Naive thymus-derived CD4-positive, alpha-beta T cell (primary cell): ENCODE data around the gene GNAS-AS1. TPM values are rescaled to one million over a fixed set of nuclear protein-coding genes. Genes with fewer than 3 reads are reported as not detected.

Source experiments
- ATAC-seq: fragments of 150-1000 bp; cut with Tn5 transposase; 2 replicates; pipeline ENCODE4 v1.10.0; 2021; ENCODE audit warnings: mild to moderate bottlenecking, moderate library complexity
- CTCF ChIA-PET: fragments of 350-600 bp; sonication (Branson Sonifier 250); formaldehyde crosslinking; loops from one replicate; lab custom pipeline; 2021; ENCODE audit warnings: antibody characterized with exemption; lab: Charles Lee
- POLR2A ChIA-PET: fragments of 350-600 bp; sonication (Branson Sonifier 250); formaldehyde crosslinking; loops from one replicate; lab custom pipeline; 2021; ENCODE audit warnings: antibody characterized with exemption, inconsistent platforms; lab: Charles Lee
- DNase-seq, 9 donors: peaks; one replicate each; pipeline versions ENCODE4 v3.0.0 to v3.0.0-alpha.2; 2020 to 2022; ENCODE audit warnings: mixed read lengths in 1 of 9
- H3K27ac ChIP-seq: one replicate; pipeline ENCODE4 v1.7.0; 2013; ENCODE audit warnings: mild to moderate bottlenecking, low read depth, low read length, moderate library complexity
- H3K27me3 ChIP-seq, 2 donors: one replicate each; pipeline ENCODE4 v1.7.0; 2013; ENCODE audit warnings: low read length in 2 of 2, mild to moderate bottlenecking in 2 of 2, moderate library complexity in 2 of 2; ENCODE audit not compliant: control insufficient read depth in 2 of 2, insufficient read depth in 2 of 2
- H3K36me3 ChIP-seq, 3 experiments: 1 replicate in 2 of 3; 2 replicates in 1 of 3; pipeline ENCODE4 v1.7.0; 2013; ENCODE audit warnings: low read length in 3 of 3, mild to moderate bottlenecking in 3 of 3, moderate library complexity in 1 of 3; ENCODE audit not compliant: insufficient read depth in 3 of 3, control insufficient read depth in 2 of 3
- H3K4me1 ChIP-seq, 2 donors: one replicate each; pipeline ENCODE4 v1.7.0; 2013; ENCODE audit warnings: low read length in 2 of 2, mild to moderate bottlenecking in 2 of 2, moderate library complexity in 1 of 2; ENCODE audit not compliant: control insufficient read depth in 2 of 2, insufficient read depth in 2 of 2
- H3K4me3 ChIP-seq: 2 replicates; pipeline ENCODE4 v1.7.0; 2013; ENCODE audit warnings: mild to moderate bottlenecking, low read length
- H3K9me3 ChIP-seq, 3 experiments: 1 replicate in 2 of 3; 2 replicates in 1 of 3; pipeline ENCODE4 v1.7.0; 2013; ENCODE audit warnings: low read length in 3 of 3; ENCODE audit not compliant: control insufficient read depth in 2 of 3
- H3K27ac Mint-ChIP-seq, 9 donors: one replicate each; pipeline ENCODE4 v1.8.0; 2020 to 2022; ENCODE audit warnings: mixed read lengths in 9 of 9, mild to moderate bottlenecking in 8 of 9, moderate library complexity in 5 of 9, inconsistent platforms in 2 of 9
- H3K27me3 Mint-ChIP-seq, 5 donors: one replicate each; pipeline ENCODE4 v1.8.0; 2021 to 2022; ENCODE audit warnings: mixed read lengths in 5 of 5, mild to moderate bottlenecking in 1 of 5
- H3K36me3 Mint-ChIP-seq, 5 donors: one replicate each; pipeline ENCODE4 v1.8.0; 2020 to 2022; ENCODE audit warnings: mixed read lengths in 5 of 5, mild to moderate bottlenecking in 3 of 5, inconsistent platforms in 1 of 5
- H3K4me1 Mint-ChIP-seq, 7 donors: one replicate each; pipeline ENCODE4 v1.8.0; 2020 to 2022; ENCODE audit warnings: mixed read lengths in 7 of 7, mild to moderate bottlenecking in 3 of 7, inconsistent platforms in 1 of 7
- H3K4me3 Mint-ChIP-seq, 10 donors: one replicate each; pipeline ENCODE4 v1.8.0; 2020 to 2022; ENCODE audit warnings: mild to moderate bottlenecking in 10 of 10, mixed read lengths in 10 of 10, moderate library complexity in 6 of 10, inconsistent platforms in 2 of 10
- H3K9me3 Mint-ChIP-seq, 11 donors: one replicate each; pipeline ENCODE4 v1.8.0; 2020 to 2022; ENCODE audit warnings: mixed read lengths in 11 of 11, mild to moderate bottlenecking in 4 of 11, inconsistent platforms in 1 of 11, moderate library complexity in 1 of 11
- intact Hi-C, 2 donors: fragments of 100-400 bp; cut with micrococcal nuclease; formaldehyde crosslinking; loops; one replicate each; pipeline ENCODE4 v1.15.1; 2023
- polyA plus RNA-seq, 2 donors: library from polyadenylated mRNA; unstranded; fragments of 300-500 nt; fragmentation: Illumina TruSeq; gene quantifications; one replicate each; pipeline ENCODE4 v1.2.3, GENCODE V29; 2021
- total RNA-seq, 6 experiments: library from RNA in 5 of 6; stranded (reverse) in 5 of 6; gene quantifications; 1 replicate in 5 of 6; 2 replicates in 1 of 6; pipeline ENCODE4 v1.2.3 and lab custom pipeline; 2021 to 2026

Gene GNAS-AS1
- total and polyA plus RNA-seq, 7 experiments from 2014 or later = 0.13 to 2.0 (median 1.5) TPM; not detected in 2

DNA sequence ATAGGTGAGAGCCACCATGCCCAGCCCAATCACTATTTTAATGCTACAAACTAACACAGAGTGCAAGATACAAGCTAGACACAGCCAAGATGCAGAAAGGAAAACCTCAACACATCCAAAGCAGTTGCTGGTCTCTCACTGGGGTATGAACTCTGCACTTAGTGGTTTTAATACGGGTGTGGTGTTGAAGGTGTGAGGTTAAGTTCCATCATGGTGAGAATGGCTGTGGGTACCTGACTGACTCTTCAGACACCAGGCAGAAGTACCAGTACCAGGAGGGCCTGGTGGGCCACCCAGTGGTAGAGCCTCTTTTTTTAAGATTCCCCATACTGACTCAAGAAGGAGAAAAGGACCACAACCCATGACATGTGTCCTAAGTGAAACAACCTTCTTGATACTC, 13.0 kb downstream of the GNAS-AS1 start:
- peaks cover 0 to 4% of the 10 kb centered on the region in 2 donors for H3K27me3 ChIP-seq
- CTCF ChIA-PET = interaction anchor here (0.6 to 2.6 kb wide), 2 partner anchors 190 to 384 kb away, joined by 3 to 11 read pairs; no protein-coding TSS in a partner anchor
- H3K9me3 ChIP-seq = no peaks in the 10 kb centered on the region
- H3K36me3 ChIP-seq = no peaks in the 10 kb centered on the region
- ATAC-seq (peak; percentile 22), DNase-seq (no peak)
- intact Hi-C loops = loop anchor here in 1 of 2 donors (1.0 to 5.0 kb wide), 2 partner anchors 190 to 600 kb away; no protein-coding TSS in a partner anchor
- no peaks in the 10 kb centered on the region for H3K4me1 ChIP-seq
- Mint-ChIP-seq H3K4me3 (no peak overlapping the region), H3K4me1 (peaks cover 0 to 10% (median 0%) of the 10 kb centered on the region in 7 donors), H3K9me3 (no peaks in the 10 kb centered on the region), H3K27ac (no peak overlapping the region), H3K27me3 (peaks cover 27 to 74% (median 45%) of the 10 kb centered on the region in 5 donors), H3K36me3 (peaks cover 0 to 6% (median 3%) of the 10 kb centered on the region in 5 donors)
- POLR2A ChIA-PET = no interaction called here
- H3K4me3 ChIP-seq = no peak overlapping the region
- H3K27ac ChIP-seq = no peak overlapping the region

DNA sequence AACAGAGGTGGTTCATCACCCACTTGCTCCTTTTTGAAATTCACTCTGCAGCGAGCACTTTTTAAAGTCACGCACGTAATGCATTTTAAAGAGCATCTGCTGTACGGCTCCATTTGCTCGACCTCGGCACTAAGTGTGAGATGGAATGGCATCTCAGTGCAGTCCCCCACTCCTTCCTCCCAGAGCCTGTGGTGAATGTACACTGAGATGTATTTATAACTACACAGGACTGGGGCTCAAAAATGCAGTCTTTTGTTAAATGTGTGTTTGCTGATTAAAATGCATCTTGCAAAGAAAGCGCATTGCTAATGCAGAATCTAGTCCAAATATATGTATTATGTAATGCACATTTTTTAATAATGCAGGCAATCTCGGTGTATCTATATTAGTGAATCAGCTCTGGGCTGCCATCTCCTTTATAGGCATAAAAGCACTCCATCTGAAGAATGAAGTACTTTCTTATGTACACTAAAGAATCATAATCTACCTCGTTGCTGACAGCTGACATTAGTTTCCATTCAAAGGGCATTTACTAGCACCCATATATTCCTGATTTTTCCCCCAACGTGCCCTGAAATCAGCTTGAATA, 14.0 kb downstream of the GNAS-AS1 start:
- peaks cover 22 to 71% (median 36%) of the 10 kb centered on the region in 5 donors for H3K27me3 Mint-ChIP-seq

DNA sequence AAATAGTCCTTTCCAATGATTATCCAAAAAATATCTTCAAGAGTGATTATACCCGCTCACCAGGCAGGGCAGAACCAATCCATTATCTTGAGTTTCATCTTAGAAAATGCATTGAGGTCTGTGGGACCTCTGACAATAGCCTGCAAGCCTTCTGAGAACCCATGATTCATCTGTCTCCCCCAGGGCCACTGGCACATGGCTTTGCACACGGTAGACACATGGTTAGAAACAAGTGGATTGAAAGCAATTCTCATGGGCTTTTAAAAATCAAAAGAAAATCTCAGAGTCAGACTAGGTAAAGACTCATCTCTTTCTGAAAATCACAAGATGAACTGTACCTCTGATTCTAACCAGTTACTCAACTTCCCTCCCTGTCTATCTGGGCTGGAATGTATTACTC, 15.5 kb downstream of the GNAS-AS1 start:
- Mint-ChIP-seq H3K4me3 (no peak overlapping the region), H3K9me3 (peaks cover 0 to 3% (median 0%) of the 10 kb centered on the region in 11 donors), H3K4me1 (peaks cover 0 to 9% (median 0%) of the 10 kb centered on the region in 7 donors), H3K27ac (no peak overlapping the region), H3K27me3 (peaks cover 8 to 61% (median 21%) of the 10 kb centered on the region in 5 donors), H3K36me3 (peaks cover 0 to 4% (median 0%) of the 10 kb centered on the region in 5 donors)
- DNase-seq (no peak), ATAC-seq (no peak)
- intact Hi-C loops = loop anchor here in 1 of 2 donors (5.0 kb wide), 1 partner anchor 598 kb away; no protein-coding TSS in a partner anchor
- CTCF ChIA-PET = no interaction called here
- Histone ChIP-seq H3K9me3 (no peaks in the 10 kb centered on the region), H3K4me1 (no peaks in the 10 kb centered on the region), H3K27me3 (peaks cover 0 to 4% of the 10 kb centered on the region in 2 donors), H3K36me3 (no peaks in the 10 kb centered on the region), H3K27ac (no peak overlapping the region), H3K4me3 (no peak overlapping the region)
- POLR2A ChIA-PET = no interaction called here

More for the DNA sequence above, 14.0 kb downstream of the GNAS-AS1 start:
- H3K4me1 ChIP-seq = no peaks in the 10 kb centered on the region
- ChIA-PET POLR2A (no interaction called here), CTCF (no interaction called here)
- H3K36me3 Mint-ChIP-seq = peaks cover 0 to 3% (median 1%) of the 10 kb centered on the region in 5 donors
- H3K4me3 ChIP-seq = no peak overlapping the region
- H3K36me3 ChIP-seq = no peaks in the 10 kb centered on the region
- no peaks in the 10 kb centered on the region for H3K9me3 Mint-ChIP-seq
- no peak overlapping the region for H3K27ac ChIP-seq
- intact Hi-C loops = loop anchor here in 1 of 2 donors (5.0 kb wide), 1 partner anchor 599 kb away; no protein-coding TSS in a partner anchor
- H3K9me3 ChIP-seq = no peaks in the 10 kb centered on the region
- H3K27ac Mint-ChIP-seq = no peak overlapping the region
- peaks cover 0 to 4% of the 10 kb centered on the region in 2 donors for H3K27me3 ChIP-seq
- DNase-seq = no peak
- H3K4me1 Mint-ChIP-seq = peaks cover 0 to 10% (median 0%) of the 10 kb centered on the region in 7 donors
- no peak overlapping the region for H3K4me3 Mint-ChIP-seq
- no peak for ATAC-seq

- Histone ChIP-seq H3K27me3 (peaks cover 0 to 4% of the 10 kb centered on the region in 2 donors), H3K4me3 (no peak overlapping the region), H3K4me1 (no peaks in the 10 kb centered on the region), H3K27ac (no peak overlapping the region), H3K36me3 (no peaks in the 10 kb centered on the region), H3K9me3 (no peaks in the 10 kb centered on the region)
- ATAC-seq = no peak
- CTCF ChIA-PET = no interaction called here
- Mint-ChIP-seq H3K27ac (no peak overlapping the region), H3K36me3 (peaks cover 0 to 7% (median 0%) of the 10 kb centered on the region in 5 donors), H3K27me3 (peaks cover 0 to 48% (median 14%) of the 10 kb centered on the region in 5 donors), H3K9me3 (peaks cover 0 to 3% (median 0%) of the 10 kb centered on the region in 11 donors), H3K4me3 (no peak overlapping the region), H3K4me1 (peaks cover 0 to 6% (median 0%) of the 10 kb centered on the region in 7 donors)
- intact Hi-C loops = no loop called here
- POLR2A ChIA-PET = no interaction called here
- no peak for DNase-seq
Measured at GRCh38 chr20:58833921-58834320, 16.8 kb downstream of the GNAS-AS1 start.

DNA sequence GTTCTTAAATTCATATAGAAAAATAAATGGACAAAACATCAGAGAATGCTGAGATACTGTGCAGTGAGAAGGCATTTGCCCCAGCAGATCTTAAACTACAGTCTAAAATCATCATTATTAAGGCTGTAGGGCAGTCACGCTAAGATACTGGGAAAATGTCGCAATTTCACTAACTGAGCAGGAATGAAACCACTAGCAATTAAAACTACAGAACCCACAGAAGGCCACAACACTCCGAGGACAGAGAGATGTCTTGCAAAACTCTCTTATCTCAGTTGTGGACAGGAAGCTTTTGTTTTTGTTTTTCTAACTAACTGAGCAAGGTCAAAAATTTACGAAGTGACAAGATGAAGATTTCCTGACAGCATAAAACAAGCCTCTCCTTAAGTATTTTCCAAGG, 18.2 kb downstream of the GNAS-AS1 start:
- no peaks in the 10 kb centered on the region for H3K9me3 ChIP-seq
- H3K27ac ChIP-seq = no peak overlapping the region
- ATAC-seq (no peak), DNase-seq (no peak)
- ChIA-PET CTCF (no interaction called here), POLR2A (no interaction called here)
- Mint-ChIP-seq H3K4me1 (peaks cover 0 to 4% (median 0%) of the 10 kb centered on the region in 7 donors), H3K9me3 (peaks cover 0 to 3% (median 0%) of the 10 kb centered on the region in 11 donors), H3K4me3 (no peak overlapping the region), H3K27ac (no peak overlapping the region), H3K36me3 (peaks cover 0 to 7% (median 0%) of the 10 kb centered on the region in 5 donors), H3K27me3 (peaks cover 0 to 41% (median 14%) of the 10 kb centered on the region in 5 donors)
- no peaks in the 10 kb centered on the region for H3K4me1 ChIP-seq
- H3K27me3 ChIP-seq = peaks cover 0 to 4% of the 10 kb centered on the region in 2 donors
- H3K4me3 ChIP-seq = no peak overlapping the region
- H3K36me3 ChIP-seq = no peaks in the 10 kb centered on the region
- intact Hi-C loops = no loop called here

DNA sequence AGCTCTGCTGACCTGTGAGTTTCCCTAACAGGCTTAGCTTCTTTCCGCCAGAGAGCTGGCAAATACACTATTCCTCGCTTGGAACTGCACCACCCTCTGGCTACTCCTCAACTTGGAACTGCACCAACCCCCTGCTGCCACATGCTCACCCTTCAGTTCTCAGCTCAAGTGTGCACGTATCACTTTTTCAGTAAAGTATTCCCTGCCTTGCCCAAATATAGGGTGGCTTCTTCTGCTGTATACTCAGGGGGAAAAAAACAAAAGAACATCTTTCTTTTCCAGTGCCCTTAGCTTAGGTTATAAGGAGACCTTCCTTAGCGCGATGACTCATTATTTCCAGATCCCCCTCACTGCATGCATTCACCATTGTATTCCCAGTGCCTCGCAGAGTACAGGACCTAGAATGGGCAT, 21.2 kb downstream of the GNAS-AS1 start:
- ATAC-seq = no peak
- no peak overlapping the region for H3K27ac ChIP-seq
- no peaks in the 10 kb centered on the region for H3K27me3 ChIP-seq
- no peak overlapping the region for H3K4me3 Mint-ChIP-seq
- intact Hi-C loops = no loop called here
- ChIA-PET CTCF (no interaction called here), POLR2A (no interaction called here)
- H3K4me1 ChIP-seq = no peaks in the 10 kb centered on the region
- peaks cover 0 to 25% (median 14%) of the 10 kb centered on the region in 5 donors for H3K27me3 Mint-ChIP-seq
- no peak overlapping the region for H3K27ac Mint-ChIP-seq
- peaks cover 0 to 3% (median 0%) of the 10 kb centered on the region in 11 donors for H3K9me3 Mint-ChIP-seq
- H3K9me3 ChIP-seq = no peaks in the 10 kb centered on the region
- H3K36me3 Mint-ChIP-seq = peaks cover 0 to 9% (median 0%) of the 10 kb centered on the region in 5 donors
- no peak overlapping the region for H3K4me3 ChIP-seq
- no peaks in the 10 kb centered on the region for H3K36me3 ChIP-seq
- DNase-seq = no peak
- H3K4me1 Mint-ChIP-seq = peaks cover 0 to 4% (median 0%) of the 10 kb centered on the region in 7 donors
